GM12892 (cell line): ENCODE data around the gene ARL3.
A peak's percentile ranks its signal among the peaks of the same experiment; 100 is the strongest.

Source experiments
- DNase-seq: peaks from one replicate; pipeline ENCODE4 v3.0.0; 2011; ENCODE audit not compliant: insufficient read length
- FAIRE-seq: peaks from 2 replicates; lab custom pipeline; 2011; peaks lifted over from hg19 to GRCh38; lab: Jason Lieb, UNC
- POLR2A ChIP-seq: IDR thresholded peaks from 2 replicates; pipeline ENCODE4 v1.6.1; 2011; ENCODE audit warnings: low read depth, low read length, control low read depth
- POLR2AphosphoS5 ChIP-seq: IDR thresholded peaks from 2 replicates; pipeline ENCODE4 v1.6.1; 2011; ENCODE audit warnings: low read depth, low read length, control low read depth
- TAF1 ChIP-seq: IDR thresholded peaks from 2 replicates; pipeline ENCODE4 v1.6.1; 2011; ENCODE audit warnings: low read depth, mild to moderate bottlenecking, control low read depth, low read length, borderline replicate concordance

ARL3 gene

GRCh38 chr10:102691285-102692066 lies 22.7 kb downstream of the ARL3 start:
- FAIRE-seq (no peak), DNase-seq (no peak)
- TF ChIP-seq TAF1 = no peak
- no peak for TF ChIP-seq POLR2A
- no peak for TF ChIP-seq POLR2AphosphoS5

GRCh38 chr10:102683736-102684135 lies 30.5 kb downstream of the ARL3 start:
- FAIRE-seq (no peak), DNase-seq (no peak)
- TF ChIP-seq POLR2A = no peak
- TF ChIP-seq TAF1 = no peak
- no peak for TF ChIP-seq POLR2AphosphoS5

- TF ChIP-seq POLR2AphosphoS5 = no peak
- no peak for TF ChIP-seq POLR2A
- no peak for TF ChIP-seq TAF1
- FAIRE-seq (no peak), DNase-seq (no peak)
Observed at GRCh38 chr10:102682981-102683380, 31.2 kb downstream of the ARL3 start.

- TF ChIP-seq POLR2A (no peak), POLR2AphosphoS5 (no peak), TAF1 (no peak)
Observed at GRCh38 chr10:102682416-102682815, 31.8 kb downstream of the ARL3 start.

GRCh38 chr10:102681696-102682095 lies 32.5 kb downstream of the ARL3 start:
- no peak for DNase-seq
- TF ChIP-seq TAF1 (no peak), POLR2AphosphoS5 (no peak), POLR2A (no peak)
- no peak for FAIRE-seq

More at GRCh38 chr10:102682416-102682815, 31.8 kb downstream of the ARL3 start:
- DNase-seq = no peak
- FAIRE-seq = no peak

- TF ChIP-seq POLR2AphosphoS5 (no peak), TAF1 (no peak), POLR2A (no peak)
- no peak for FAIRE-seq
- DNase-seq = no peak
Observed at GRCh38 chr10:102679596-102679995, 34.6 kb downstream of the ARL3 start.

GRCh38 chr10:102678842-102679289 lies 35.3 kb downstream of the ARL3 start:
- DNase-seq (peak; percentile 46), FAIRE-seq (no peak)
- no peak for TF ChIP-seq POLR2AphosphoS5

- DNase-seq = no peak
Observed at GRCh38 chr10:102678068-102678400, 36.2 kb downstream of the ARL3 start.

GRCh38 chr10:102677331-102678067 lies 36.7 kb downstream of the ARL3 start:
- DNase-seq (no peak), FAIRE-seq (no peak)
- TF ChIP-seq POLR2AphosphoS5 (no peak), POLR2A (no peak), TAF1 (no peak)

More at GRCh38 chr10:102678068-102678400, 36.2 kb downstream of the ARL3 start:
- TF ChIP-seq TAF1 = no peak
- no peak for TF ChIP-seq POLR2A
- no peak for FAIRE-seq

- FAIRE-seq (no peak), DNase-seq (no peak)
- TF ChIP-seq TAF1 = no peak
- TF ChIP-seq POLR2AphosphoS5 = no peak
- TF ChIP-seq POLR2A = no peak
Observed at GRCh38 chr10:102676534-102677315, 37.5 kb downstream of the ARL3 start.

GRCh38 chr10:102675666-102676533 lies 38.3 kb downstream of the ARL3 start:
- no peak for DNase-seq
- peak; percentile 5 for FAIRE-seq
- TF ChIP-seq POLR2A (no peak), TAF1 (no peak), POLR2AphosphoS5 (no peak)
